Stimulated activated CD8-positive, alpha-beta memory T cell treated with anti-CD3 and anti-CD28 coated beads, Interleukin-2, amount 100 ng/mL, for 1 hour (primary cell): ENCODE data around the gene DDX6.
A peak's percentile ranks its signal among the peaks of the same experiment; 100 is the strongest.
"Not testable (repeated sequence)": the region's sequence is repeated elsewhere in the genome, so short reads cannot be mapped to it uniquely, and the experiment has no call there.

Experiments
- DNase-seq, 2 donors: peaks; one replicate each; pipeline ENCODE4 v3.0.0-alpha.2; 2020; ENCODE audit warnings: low read depth in 2 of 2

The DDX6 gene, protein sequence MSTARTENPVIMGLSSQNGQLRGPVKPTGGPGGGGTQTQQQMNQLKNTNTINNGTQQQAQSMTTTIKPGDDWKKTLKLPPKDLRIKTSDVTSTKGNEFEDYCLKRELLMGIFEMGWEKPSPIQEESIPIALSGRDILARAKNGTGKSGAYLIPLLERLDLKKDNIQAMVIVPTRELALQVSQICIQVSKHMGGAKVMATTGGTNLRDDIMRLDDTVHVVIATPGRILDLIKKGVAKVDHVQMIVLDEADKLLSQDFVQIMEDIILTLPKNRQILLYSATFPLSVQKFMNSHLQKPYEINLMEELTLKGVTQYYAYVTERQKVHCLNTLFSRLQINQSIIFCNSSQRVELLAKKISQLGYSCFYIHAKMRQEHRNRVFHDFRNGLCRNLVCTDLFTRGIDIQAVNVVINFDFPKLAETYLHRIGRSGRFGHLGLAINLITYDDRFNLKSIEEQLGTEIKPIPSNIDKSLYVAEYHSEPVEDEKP

GRCh38 chr11:118791111-118791960 lies at the start of gene DDX6:
Gene DDX6 (minus strand): TSS chr11:118791164. CDS start chr11:118786251, 4,913 bp downstream.
- DNase-seq: peak; percentile 82 to 86

DNA sequence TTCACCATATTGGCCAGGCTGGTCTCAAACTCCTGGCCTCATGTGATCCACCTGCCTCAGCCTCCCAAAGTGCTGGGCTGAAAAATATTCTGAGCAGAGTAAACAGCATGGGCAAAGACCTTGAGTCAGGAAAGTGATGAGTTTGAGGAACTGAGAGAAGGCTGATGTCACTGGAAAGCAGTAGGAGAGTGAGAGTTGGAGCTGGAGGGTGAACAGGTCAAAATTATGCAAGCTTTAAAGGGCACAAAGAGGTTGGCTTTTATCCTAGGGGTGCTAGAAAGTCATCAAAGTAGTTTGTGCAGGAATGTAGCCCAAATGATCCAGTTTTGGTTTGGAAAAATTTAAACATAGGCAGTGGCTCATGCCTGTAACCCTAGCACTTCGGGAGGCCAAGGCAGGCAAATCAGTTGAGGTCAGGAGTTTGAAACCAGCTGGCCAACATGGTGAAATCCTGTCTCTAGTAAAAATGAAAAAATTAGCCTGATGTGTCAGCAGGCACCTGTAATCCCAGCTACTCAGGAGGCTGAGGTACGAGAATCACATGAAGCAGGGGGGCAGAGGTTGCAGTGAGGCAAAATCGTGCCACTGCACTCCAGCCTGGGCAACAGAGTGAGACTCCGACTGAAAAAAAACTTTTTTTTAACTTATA lies 48.1 kb upstream of the DDX6 start:
- DNase-seq: no peak

DNA sequence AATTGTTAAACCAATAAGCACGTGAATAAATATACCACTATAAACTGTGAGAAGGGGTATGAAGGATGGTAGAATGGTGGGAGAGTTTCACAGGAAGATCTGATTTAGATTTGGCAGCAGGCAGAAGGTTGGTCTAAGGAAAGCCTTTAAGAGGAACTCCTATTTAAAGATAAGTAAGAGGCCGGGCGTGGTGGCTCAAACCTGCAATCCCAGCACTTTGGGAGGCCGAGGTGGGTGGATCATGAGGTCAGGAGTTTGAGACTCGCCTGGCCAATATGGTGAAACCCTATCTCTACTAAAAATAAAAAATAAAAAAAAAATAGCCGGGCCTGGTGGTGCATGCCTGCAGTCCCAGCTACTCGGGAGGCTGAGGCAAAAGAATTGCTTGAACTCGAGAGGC lies 46.9 kb upstream of the DDX6 start:
- no peak for DNase-seq

DNA sequence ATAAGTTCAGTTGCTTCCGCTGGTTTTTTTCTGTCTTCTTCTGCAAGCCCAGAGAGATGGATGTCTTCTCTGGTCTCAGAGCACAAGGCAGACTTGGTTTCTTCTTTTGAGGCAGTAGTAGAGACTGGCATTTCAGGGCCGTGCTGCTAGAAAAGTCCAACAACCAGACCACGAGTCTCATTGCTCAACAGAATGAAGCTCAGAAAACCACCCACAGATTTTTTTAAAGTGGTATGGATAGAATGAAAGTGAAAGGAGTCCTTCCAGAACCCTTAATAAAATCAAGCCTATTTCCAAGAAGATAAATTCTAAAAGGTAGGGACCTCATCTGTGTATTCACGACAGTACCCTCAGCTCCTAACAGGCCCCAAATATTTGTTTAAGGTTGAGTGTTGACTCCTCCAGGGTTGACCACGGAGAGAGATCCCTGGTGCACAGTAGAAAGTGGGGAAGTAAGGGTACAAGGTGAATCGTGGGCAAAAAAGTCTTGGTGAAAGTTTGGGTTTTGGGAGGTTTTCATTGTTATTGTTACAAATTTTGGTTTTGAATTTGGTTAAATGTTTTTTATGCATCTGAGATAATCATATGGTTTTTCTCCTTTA lies 43.6 kb upstream of the DDX6 start:
- DNase-seq: no peak

DNA sequence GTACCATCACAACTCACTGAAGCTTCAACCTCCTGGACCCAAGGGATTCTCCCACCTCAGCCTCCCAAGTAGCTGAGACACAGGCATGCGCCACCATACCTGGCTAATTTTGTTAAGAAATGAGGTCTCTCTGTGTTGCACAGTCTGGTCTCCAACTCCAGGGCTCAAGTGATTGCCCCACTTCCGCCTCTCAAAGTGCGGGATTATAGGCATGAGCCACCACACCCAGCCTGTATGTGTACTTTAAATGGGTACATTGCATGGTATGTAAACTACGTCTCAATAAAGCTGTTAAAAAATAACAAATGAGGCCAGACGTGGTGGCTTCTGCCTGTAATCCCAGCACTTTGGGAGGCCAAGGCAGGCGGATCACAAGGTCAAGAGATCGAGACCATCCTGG lies 36.2 kb upstream of the DDX6 start:
- no peak for DNase-seq

DNA sequence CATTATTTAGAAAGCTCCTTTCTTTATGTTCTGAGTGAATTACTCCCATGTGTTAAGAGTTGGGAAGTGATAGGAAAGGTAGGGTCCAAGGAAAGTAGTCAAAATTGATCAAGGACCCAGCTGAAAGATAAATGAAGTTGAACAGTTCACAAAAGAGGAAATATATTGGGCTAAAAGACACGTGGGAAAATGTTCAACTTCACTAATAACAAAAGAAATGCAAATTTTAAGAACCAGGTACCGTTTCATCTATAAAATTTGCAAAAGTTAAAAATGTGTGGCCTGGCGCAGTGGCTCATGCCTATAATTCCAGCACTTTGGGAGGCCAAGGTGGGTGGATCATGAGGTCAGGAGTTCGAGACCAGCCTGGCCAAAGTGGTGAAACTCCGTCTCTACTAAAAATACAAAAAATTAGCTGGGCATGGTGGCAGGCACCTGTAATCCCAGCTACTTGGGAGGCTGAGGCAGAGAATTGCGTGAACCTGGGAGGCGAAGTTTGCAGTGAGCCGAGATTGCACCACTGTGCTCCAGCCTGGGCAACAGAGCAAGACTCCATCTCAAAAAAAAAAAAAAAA lies 32.1 kb upstream of the DDX6 start:
- not testable (repeated sequence) for DNase-seq

DNA sequence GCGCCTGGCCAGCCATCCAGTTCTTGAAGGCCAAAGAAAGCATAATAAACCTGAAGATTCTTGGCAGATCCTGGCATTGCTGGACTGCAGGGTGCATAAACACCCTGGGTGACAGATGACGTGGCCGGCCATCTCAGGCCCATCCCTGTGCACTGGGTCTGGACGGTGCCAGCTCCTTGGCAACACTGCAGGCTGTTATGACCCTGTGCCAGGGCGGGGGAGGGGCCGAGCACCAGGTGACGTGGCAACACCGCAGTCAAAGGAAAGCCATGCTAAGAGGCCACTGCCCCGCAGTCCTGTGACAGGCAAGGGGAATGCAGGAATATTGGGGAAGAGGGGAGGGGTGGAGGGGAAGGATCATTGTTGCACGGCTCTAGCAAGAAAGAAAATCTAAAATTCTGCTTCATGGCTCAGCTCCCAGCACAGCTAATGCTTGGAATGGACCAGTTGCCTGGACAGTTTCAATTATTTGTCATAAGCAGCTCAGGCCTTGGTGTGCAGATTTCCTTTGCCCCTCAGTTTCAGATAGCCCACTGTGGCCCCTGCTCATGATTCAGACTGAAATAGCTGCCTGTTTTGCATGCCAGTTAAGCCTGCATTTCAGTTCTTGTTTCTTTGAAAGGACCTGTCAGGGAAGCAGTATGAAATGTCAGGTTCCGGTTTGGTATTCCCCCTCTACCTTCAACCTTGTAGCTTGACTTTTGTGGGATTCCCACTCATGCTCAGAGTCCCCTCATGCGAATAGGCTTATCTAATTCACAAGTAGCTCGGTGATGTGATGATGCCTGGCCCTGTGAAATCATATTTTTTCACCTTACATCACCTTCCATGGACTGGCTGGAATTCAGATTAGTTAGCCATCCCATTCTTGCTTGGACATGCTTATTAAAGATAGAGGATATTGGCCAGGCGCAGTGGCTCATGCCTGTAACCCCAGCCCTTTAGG lies 29.7 kb upstream of the DDX6 start:
- no peak for DNase-seq

DNA sequence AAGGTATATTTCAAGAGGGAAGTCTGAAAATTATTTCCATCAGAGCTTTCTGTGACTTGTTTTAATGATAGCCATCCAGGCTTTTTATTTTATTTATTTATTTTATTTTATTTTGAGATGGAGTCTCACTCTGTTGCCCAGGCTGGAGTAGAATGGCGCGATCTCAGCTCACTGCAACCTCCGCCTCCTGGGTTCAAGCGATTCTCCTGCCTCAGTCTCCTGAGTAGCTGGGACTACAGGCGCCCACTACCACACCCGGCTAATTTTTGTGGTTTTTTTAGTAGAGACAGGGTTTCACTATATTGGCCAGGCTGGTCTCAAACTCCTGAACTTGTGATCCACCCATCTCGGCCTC lies 29.0 kb upstream of the DDX6 start:
- not testable (repeated sequence) for DNase-seq

GRCh38 chr11:118819334-118820024 lies 28.5 kb upstream of the DDX6 start:
- DNase-seq: no peak

DNA sequence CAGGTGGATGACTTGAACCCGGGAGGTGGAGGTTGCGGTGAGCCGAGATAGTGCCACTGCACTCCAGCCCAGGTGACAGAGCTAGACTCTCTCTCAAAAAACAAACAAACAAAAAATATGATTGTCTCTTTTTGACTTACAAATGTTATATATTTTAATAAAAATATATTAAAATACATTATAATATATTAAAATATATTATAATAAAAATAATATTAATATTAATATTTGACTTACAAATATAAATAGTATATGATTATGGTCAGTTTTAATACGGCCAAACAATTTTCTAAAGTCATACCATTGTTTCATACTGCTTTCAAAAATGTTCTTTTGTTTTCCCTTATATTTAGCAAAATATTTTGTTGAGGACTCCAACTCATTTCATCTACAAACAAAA lies 27.2 kb upstream of the DDX6 start:
- no peak for DNase-seq

- DNase-seq: no peak
Measured at GRCh38 chr11:118813551-118813950, 22.6 kb upstream of the DDX6 start.

- no peak for DNase-seq
Measured at GRCh38 chr11:118812485-118812884, 21.5 kb upstream of the DDX6 start.

GRCh38 chr11:118807800-118808778 lies 17.1 kb upstream of the DDX6 start:
- no peak for DNase-seq

GRCh38 chr11:118806400-118806799 lies 15.4 kb upstream of the DDX6 start:
- no peak for DNase-seq

- DNase-seq: no peak
Measured at GRCh38 chr11:118804094-118804493, 13.1 kb upstream of the DDX6 start.

DNA sequence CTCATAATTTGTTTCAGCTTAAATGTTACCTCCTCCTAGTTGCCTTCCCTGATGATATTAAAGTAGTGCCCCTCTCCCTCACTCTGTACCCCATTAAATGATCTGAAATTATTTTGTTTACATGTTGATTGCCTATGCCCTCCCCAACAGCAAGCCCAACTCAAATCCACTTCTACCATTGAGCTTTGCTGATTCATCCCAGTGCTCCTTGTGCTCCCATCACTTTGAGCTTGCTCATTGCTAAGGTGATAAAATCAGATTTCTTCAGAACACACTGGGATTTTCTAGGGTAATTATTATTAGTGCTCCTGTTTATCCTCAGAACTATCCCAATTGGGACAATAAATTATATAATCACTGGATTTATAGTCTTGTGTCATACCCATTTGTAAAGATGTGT lies 8.4 kb upstream of the DDX6 start:
- DNase-seq: no peak

GRCh38 chr11:118797510-118797909 lies 6.5 kb upstream of the DDX6 start:
- DNase-seq: no peak

GRCh38 chr11:118792570-118793124 lies 1.7 kb upstream of the DDX6 start:
- peak in 1 of 2 donors; percentile 36 for DNase-seq
